ENCODE data around the gene PRKCB.
"Not testable (repeated sequence)": the region's sequence is repeated elsewhere in the genome, so short reads cannot be mapped to it uniquely, and the experiment has no call there.

The PRKCB gene

GRCh38 chr16:24140730-24141129 lies 304.9 kb downstream of the PRKCB start:
- no peak for DNase-seq

GRCh38 chr16:24141466-24141865 lies 305.7 kb downstream of the PRKCB start:
- no peak for DNase-seq

DNA sequence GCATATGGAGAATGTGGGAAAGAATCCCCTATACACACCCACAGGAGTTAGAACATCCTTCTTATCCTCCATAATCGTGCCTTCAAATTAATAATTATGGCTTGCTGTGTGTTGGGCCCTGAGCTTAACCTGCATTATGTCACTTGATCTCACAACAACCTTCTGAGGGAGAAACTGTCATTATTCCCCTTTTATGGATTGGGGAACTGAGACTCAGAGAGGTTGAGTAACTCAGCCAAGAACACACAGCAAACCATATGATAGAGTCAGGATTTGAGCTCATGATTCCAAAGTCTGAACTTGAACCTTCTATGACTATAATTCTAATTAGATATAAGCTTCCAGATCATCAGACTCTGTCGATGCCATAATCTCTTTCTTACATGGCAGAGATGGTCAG lies 306.1 kb downstream of the PRKCB start:
- no peak for DNase-seq

- no peak for DNase-seq
Measured at GRCh38 chr16:24145927-24146326, 310.1 kb downstream of the PRKCB start.

DNA sequence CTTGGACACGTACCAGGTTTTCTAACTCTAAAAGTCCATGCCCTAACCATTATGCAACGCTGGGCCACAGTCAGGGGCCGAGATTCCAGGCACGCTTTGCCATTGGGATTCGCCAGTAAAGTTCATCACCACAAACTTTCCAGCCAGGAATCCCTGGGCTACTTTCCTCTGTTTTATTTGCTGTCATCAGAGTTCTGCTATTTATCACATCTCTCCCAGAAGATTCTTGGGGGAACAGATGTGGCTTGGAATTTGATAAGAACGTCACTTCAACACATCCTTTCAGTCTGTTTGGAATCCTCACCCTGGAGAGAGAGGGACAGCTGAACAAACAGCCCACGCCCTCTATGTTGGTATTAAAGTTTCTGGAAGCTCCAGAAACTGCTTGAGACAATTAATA lies 310.7 kb downstream of the PRKCB start:
- no peak for DNase-seq

GRCh38 chr16:24149102-24149501 lies 313.3 kb downstream of the PRKCB start:
- no peak for DNase-seq

DNA sequence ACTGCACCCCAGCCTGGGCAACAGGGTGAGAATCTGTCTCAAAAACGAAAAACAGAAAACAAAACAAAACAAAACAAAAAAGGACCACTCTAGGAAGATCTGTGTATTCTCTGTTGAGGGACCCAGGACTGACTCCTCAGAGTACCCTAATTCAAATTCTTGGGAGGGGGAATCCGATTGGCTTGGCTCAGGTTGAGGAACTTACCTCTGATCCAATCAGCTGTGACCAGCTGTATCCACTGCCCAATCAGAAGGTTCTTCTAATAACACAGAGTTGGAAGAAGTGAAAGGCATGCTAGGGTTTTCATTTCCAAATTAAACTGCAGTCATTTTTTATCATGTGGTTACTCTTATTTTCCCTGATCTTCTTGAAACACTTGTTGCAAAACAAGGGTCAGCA lies 314.5 kb downstream of the PRKCB start:
- no peak for DNase-seq

DNA sequence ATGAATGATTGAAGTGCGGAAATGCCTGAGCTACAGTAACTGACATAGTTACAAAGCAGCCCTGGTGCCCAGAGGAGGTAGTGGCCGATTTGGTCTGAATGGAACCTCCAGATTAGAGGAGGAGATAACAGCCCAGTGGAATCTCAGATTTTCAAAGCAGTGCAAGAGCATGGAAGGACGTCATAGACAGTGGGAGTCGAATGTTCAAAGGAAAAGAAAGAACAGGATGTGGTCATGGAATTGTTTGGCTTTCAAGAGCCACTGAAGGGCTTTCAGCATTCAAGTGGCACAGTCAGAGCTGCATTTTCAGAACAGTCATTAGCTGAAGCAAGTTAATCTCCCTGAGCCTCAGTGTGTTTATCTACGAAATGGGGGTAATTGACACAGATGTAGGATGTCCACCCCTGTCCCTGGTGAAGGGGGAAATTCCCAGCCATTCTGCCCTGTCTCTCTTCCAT lies 315.7 kb downstream of the PRKCB start:
- DNase-seq = peak; percentile 14

DNA sequence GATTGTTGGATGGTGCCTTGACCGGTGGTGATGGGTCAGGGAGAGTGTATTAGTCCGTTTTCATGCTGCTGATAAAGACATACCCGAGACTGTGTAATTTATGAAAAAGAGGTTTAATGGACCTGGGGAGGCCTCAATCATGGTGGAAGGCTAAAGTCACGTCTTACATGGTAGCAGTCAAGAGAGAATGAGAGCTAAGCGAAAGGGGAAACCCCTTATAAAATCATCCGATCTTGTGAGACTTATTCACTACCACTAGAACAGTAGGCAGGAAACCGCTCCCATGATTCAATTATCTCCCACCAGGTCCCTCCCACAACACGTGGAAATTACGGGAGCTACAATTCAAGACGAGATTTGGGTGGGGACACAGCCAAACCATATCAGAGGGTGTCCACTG lies 316.3 kb downstream of the PRKCB start:
- DNase-seq = not testable (repeated sequence)

DNA sequence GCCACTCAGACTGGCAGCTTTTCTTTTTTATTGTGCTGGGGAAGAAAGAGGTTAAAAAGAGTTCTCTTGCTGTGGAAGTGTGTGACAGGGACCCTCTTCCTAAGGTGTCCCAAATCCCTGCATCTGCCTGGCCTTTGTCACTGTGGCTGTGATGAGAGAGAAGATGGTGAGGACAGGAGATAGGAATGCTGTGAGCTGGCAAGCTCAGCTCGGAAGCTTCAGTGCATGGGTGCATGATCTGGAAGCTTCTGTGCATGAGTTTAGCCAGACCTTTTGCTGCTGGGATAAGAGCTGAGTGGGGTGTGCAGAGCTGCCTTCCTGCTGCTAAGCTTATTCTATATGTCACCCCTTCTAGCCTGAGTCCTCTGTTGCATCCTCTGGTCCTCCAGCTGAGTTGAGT lies 317.0 kb downstream of the PRKCB start:
- DNase-seq = no peak

- DNase-seq = no peak
Measured at GRCh38 chr16:24156777-24157176, 321.0 kb downstream of the PRKCB start.

- no peak for DNase-seq
Measured at GRCh38 chr16:24163935-24164334, 328.2 kb downstream of the PRKCB start.

GRCh38 chr16:24164416-24164815 lies 328.6 kb downstream of the PRKCB start:
- no peak for DNase-seq

DNA sequence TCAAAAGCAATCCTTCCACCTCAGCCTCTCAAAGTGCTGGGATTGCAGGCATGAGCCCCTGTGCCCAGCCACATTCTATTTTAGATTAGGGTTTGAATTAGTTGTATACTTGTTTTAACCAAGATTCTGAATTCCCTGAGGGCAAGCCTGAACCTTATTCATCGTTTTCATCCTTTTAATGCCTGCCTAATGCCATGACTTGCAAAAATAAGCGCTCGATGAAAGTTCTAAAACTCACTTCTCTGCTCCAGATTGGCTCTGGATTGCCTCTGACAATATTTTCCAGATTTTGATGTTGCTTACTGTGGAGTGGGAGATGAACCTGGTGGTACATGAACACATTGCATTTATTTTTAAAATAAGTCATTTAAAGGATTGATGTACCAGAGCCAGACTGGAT lies 329.5 kb downstream of the PRKCB start:
- DNase-seq = no peak

DNA sequence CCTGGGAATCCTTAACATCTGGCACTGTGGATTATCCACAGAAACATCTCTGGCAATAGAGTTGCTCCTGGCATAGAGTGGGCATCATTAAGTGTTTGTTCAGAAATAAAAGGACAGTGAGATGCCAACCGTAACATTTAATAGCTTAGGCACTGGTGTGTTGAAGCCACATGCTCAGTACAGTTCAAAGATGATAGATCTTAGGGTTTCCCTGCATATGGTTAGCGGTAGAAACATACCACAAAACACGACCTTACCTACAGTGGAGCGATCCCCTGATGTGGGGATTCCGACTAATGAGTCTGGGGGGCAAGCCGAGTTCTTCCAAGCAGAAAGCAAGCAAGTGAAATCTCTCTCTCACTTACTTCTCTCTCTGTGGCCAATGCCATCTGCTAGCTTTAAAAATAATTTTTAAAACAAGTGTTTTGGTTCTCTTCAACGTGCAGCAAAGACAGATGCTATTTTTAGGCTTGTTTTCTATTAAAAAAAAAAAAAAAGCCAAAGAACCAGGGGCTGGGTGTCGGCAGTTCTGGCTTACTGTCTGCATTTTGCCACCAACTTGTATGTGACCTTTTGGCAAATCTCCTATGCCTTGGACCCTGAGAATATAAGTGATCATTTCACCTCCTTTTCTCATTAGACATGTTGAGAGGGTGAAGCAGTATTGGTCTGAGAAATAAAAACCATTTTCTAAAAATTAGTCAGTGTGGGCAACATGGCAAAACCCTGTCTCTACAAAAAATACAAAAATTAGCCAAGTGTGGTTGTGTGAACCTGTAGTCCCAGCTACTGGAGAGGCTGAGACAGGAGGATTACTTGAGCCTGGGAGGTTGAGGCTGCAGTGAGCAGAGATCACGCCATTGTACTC lies 331.1 kb downstream of the PRKCB start:
- DNase-seq = no peak

GRCh38 chr16:24168856-24169255 lies 333.1 kb downstream of the PRKCB start:
- DNase-seq = no peak

- no peak for DNase-seq
Measured at GRCh38 chr16:24170407-24170806, 334.6 kb downstream of the PRKCB start.

GRCh38 chr16:24174504-24174903 lies 338.7 kb downstream of the PRKCB start:
- DNase-seq = no peak

GRCh38 chr16:24174957-24175356 lies 339.2 kb downstream of the PRKCB start:
- DNase-seq = no peak

DNA sequence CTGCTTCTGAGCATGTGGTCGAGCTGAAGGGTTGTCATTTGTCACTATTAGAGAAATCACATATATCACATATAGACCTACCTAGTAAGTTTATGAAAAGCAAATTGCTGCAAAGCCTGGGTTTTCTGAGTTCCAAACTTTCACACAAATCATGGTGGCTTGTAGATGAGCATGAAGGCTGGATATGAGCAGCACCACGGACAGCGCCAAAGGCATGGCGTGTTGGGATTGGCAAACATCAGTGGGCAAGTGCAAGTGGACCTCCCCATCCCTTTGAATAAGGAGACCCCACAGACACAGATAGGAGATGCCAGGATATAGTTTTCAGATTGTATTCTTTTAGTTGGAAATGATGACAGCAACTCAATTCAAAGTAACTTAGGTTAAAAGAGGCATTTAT lies 342.7 kb downstream of the PRKCB start:
- no peak for DNase-seq

GRCh38 chr16:24180451-24180850 lies 344.7 kb downstream of the PRKCB start:
- DNase-seq = no peak

DNA sequence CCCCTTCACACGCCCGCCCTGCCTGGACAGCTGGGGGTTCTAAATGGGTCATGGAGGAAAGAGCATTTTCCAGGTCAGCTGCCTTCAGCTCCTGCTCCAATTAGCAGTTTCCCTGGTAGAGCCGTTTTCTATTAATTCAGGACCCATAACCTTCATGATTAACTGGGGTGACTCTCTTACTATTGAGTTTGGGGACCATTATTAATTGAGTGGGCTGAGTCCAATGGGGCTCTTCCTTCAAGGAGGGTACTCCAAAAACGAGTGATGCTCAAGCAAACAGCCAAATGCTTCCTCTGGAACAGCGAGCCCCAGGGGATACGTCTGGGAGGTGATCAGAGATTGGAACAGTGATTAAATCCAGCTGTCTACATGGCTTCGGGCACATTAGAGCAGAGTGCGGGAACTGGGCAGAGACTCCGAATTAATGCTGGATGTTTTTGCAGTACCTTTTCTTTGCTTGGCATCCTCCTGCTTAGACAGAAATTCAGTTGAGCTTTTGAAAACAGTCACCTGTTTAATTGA lies 352.3 kb downstream of the PRKCB start:
- DNase-seq = no peak

DNA sequence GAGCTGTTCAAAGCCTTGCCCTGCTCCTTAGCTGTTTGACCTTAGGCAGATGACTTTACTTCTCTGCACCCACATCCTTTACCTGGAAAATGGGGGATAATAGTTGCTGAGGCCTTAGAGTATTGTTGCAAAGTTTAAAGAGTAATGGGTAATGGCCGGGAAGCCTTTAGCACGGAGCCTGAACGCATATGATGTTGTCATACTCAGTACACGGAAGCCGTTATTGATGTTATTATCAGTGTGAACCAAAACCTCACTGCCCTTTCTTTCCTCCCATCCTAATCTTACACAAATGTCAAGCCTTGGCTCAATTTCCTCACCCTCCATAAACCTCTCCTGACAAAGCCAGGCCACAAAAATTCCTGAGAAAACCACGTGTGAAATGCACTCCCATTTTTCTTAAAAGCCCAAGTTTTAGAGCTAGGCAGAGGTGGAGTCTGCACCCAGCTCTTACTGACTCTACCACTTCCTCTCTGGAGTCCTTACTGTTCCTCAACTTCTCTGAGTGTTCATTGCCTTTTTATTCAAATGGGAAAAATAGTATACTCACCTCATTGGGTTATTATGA lies 353.1 kb downstream of the PRKCB start:
- DNase-seq = no peak

DNA sequence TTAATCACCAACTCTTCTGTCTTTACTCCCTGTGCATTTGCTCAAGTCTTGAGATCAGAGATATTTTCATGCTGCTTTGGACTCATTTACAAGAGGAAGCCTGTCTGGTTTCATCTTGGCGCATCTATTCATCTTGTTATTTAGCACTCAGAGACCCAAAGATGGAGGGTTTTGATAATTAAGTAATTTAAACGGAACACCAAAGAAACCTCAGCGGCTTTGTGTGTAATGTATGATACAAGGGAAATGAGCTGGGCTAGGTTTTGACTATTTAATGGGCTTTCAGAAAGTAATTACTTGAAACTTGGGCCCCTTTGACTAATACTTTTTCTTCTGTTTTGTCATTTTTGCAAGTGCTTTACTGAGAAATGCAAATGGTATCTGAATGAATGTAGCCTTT lies 354.2 kb downstream of the PRKCB start:
- DNase-seq = no peak
